Measurements from ENCODE around the gene CDCP1.

The CDCP1 gene, protein sequence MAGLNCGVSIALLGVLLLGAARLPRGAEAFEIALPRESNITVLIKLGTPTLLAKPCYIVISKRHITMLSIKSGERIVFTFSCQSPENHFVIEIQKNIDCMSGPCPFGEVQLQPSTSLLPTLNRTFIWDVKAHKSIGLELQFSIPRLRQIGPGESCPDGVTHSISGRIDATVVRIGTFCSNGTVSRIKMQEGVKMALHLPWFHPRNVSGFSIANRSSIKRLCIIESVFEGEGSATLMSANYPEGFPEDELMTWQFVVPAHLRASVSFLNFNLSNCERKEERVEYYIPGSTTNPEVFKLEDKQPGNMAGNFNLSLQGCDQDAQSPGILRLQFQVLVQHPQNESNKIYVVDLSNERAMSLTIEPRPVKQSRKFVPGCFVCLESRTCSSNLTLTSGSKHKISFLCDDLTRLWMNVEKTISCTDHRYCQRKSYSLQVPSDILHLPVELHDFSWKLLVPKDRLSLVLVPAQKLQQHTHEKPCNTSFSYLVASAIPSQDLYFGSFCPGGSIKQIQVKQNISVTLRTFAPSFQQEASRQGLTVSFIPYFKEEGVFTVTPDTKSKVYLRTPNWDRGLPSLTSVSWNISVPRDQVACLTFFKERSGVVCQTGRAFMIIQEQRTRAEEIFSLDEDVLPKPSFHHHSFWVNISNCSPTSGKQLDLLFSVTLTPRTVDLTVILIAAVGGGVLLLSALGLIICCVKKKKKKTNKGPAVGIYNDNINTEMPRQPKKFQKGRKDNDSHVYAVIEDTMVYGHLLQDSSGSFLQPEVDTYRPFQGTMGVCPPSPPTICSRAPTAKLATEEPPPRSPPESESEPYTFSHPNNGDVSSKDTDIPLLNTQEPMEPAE

GRCh38 chr3:45145681-45146614, at the start of gene CDCP1:
Gene CDCP1 (minus strand): TSS chr3:45146378. CDS start chr3:45146287, 91 bp downstream.
- peak; percentile 56 for DNase-seq

DNA sequence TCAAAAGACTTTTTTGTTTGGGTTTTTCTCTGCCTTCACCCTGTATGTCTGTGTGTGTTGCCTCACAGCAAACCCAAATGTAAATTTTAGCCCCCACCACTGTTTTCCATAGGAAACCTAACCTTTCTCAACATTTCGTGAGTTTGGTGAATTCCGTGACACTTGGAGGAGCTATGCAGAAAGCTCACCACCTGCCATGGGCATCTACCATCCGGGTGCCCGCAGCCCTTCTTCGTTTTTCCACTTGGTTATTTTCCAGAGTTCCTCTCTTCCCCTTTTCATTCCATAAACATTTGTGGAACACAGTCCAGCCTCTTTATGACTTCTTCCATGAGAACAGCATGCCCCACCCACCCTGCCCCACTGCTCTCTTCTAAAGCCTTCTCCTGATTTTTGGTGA, 48.6 kb upstream of the CDCP1 start:
- DNase-seq: no peak

DNA sequence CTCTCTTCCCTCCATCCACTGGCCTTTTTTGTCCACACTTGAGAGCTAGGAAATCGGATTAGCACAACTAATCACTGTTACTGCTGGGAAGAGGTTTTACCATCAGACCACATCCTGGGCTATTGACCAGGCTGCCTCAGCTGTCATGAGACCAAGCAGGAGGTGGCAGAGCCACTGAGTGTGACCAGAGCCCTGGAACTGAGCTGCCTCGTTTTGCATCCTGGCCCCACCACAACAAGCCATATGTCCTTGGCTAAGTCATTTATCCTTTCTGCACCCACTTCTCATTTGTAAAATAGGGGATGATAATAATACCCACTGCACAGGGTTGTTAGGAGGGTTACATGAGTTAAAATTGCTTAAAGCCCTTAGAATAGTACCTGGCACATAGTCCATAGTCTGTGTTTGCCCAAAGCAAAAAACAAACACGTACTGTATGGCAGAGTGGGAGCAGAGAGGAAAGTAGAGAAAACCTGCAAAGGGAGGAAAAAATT, 45.8 kb upstream of the CDCP1 start:
- no peak for DNase-seq

- no peak for DNase-seq
Measured at GRCh38 chr3:45191424-45191823, 45.2 kb upstream of the CDCP1 start.

GRCh38 chr3:45188719-45189659, 42.8 kb upstream of the CDCP1 start:
- DNase-seq: peak; percentile 57

DNA sequence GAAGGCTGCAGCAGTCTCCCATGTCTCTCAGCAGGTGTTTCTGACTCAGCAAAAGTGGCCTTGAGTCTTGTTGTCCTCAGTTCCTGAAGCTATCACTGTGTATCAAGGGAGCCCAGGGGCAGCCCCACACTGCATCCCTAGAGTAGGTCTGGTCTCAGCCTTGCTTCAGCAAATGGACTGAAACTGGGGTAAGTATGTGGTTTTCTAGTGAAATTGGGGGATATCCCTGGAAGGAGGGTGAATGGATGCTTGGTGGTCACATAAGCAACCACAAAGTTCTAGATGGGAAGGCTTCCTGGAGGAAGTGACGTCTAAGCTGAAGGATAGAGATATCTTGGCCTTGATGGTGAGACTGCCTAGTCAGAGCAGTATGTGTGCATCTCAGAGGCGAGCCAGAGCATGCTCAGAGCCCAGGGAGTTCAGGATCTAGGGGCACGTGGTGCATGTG, 41.5 kb upstream of the CDCP1 start:
- DNase-seq: no peak

DNA sequence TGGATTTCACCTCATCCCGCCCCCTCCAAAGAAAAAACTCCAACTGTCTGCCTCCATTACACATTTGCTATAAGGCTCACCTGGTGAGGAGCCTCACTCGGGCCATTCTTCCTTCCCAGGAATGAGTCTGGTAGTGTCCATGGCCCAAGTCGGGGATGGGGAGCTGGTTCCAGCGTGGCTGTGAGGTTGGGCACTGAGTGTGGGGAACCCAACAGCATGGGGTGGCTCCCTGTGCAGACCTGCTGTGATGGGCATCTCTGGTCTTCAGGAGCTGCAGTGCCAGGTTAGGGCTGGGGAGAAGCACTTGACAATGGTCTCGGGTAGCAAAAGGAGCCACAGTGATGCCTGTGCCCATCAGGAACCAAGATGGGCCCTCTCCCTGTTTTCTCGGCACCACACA, 40.7 kb upstream of the CDCP1 start:
- DNase-seq: no peak

- no peak for DNase-seq
Measured at GRCh38 chr3:45185461-45185860, 39.3 kb upstream of the CDCP1 start.

- DNase-seq: no peak
Measured at GRCh38 chr3:45185052-45185451, 38.9 kb upstream of the CDCP1 start.

DNA sequence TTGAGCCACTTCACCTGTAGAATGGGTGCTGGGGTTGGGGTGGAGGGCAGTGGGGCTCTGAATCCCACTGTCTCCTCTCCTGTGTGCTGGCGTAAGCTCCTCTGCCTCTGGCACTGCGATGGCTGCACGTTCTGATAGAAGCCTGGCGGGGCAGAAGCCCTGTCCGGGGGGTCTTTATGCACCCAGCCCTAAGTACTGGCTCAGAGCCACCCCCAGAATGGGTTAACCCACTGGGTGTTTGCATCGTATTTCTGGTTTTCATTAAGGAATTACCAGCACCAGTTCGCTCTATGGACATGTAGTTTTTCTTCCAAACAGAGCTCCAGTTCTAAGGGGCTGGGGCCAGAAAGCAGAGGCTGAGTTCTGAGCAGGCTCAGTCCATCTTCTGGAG, 37.7 kb upstream of the CDCP1 start:
- no peak for DNase-seq

DNA sequence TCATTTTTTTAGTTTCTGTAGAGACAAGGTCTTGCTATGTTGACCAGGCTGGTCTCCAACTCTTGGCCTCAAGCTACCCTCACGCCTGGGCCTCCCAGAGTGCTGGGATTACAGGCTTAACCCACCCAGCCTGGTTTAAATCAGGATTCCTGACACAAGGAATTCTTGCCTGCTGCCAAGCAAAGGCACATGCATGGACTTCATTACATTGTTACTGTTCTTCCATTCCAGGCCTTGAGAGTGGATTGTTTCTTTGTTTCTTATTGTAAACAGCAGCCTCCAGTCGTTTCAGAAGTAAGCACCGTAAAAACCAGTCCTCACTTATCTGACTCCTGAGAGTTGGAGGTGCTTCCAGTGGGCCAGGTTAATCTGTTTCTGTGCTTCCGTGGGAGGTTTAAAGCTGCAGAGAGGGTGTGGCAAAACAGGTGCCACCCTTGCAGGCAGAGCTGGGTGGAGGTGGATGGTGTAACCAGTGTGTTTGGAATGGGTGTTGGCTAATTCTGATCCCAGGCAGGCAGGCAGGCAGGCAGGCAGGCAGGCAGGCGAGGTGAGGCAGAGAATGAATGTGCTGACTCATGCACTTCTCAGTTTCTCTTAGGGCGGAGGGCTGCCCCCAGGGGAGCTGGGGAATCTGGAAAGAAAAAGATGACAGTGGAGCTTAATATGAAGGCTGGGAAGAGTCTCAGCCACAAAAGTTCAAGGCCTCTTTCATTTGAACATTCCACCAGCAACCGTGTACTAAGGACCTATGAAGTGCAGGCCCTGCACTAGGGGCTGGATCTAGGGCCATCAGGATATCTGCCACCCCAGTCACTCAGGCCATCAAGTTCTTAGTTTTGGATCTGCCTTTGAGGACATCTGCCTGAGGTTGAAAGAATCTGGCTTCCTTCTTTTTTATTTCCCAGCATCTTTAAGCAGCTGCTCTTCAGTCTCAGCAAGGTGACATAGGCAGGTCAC, 37.0 kb upstream of the CDCP1 start:
- DNase-seq: peak; percentile 44

DNA sequence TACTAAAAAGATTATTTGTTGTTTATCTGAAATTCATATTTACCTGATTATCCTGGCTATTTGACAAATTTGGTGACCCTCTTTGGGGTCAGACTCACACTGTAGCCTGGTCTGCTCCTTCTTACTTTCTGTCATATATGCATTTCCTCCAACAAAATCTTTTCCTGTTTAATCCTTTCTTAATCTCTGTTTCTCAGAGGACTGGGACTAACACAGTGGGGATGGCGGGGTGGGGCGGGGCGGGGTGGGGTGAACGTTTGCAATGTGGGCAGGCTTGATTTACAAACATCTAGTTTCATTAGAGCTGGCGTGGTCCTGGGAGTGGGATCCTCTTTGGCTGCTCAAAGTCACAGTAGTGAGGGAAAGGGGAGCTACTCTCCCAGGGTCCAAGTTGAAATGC, 35.3 kb upstream of the CDCP1 start:
- DNase-seq: no peak

DNA sequence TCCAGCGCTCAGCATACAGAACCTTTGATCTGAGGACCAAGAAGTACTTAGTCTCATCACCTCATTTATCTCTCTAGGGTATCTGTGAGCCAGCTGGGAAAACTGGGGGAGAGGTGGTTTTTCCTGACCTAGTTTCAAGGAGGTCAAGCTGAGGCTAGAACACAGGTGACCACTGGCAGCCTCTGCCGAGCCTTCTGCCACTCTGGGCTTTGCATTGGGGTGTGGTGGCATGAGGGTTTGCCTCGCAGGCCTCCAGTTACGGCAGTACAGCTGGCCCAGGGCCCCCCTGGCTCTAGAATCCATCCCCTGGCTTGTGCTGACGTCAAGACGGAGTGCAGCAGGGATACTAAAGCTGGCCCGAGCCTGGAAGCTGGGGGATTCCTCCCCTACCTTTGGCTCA, 34.7 kb upstream of the CDCP1 start:
- DNase-seq: no peak

DNA sequence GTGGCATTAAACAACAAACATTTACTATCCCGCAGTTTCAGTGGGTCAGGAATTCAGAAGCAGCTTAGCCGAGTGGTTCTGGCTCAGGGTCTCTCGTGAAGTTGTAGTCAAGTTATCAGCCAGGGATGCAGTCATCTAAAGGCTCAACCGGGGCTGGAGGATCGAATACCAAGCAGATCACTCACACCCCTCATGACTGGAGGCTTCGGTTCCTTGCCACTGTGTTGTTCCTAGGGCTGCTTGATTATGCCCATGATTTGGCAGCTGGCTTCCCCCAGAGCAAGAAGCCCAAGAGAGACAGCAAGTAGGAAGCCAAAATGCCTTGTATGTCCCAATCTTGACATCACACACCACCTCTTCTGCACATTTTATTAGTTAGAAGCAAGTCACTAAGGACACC, 33.9 kb upstream of the CDCP1 start:
- no peak for DNase-seq

- no peak for DNase-seq
Measured at GRCh38 chr3:45179163-45179562, 33.0 kb upstream of the CDCP1 start.

- no peak for DNase-seq
Measured at GRCh38 chr3:45178183-45179023, 32.2 kb upstream of the CDCP1 start.

DNA sequence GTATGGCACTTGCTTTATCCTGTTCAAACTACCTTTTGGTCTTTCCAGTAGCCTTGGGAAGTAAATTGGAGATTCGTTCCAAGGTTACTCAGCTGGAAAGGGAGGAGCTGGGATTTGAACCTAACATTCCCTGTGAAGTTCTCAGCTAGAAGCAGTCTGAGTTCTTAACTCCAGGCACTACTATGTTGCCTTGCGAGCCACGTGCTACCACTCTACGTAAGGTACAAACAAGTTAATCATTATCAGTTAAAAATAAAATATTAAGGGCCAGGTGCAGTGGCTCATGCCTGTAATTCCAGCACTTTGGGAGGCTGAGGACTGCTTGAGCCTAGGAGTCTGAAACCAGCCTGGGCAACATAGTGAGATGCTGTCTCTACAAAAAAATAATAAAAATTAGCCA, 30.7 kb upstream of the CDCP1 start:
- no peak for DNase-seq

DNA sequence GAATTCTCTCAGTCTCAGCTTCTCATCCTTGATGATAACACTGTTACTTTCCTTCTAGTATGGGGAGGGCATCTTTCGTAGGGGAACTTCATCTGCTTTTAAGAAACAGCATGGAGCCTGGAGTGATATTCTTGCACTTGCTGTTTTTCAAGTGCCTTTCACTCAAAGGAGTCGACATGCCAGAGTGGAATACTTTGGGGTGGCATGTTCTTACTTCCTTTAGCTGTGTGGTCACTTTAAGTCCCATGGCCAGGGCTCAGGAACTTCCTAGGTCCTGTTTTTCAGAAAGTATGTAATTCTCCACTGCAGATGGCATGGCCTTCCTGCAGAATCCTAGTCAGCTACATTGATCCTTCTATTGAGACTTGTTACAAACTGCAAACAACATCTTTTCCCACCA, 28.1 kb upstream of the CDCP1 start:
- no peak for DNase-seq

- no peak for DNase-seq
Measured at GRCh38 chr3:45173776-45174175, 27.6 kb upstream of the CDCP1 start.

Measured in DMS53 (cell line).